Measurements from ENCODE around the gene PRKCG.
A peak's percentile ranks its signal among the peaks of the same experiment; 100 is the strongest.
"Not testable (repeated sequence)": the region's sequence is repeated elsewhere in the genome, so short reads cannot be mapped to it uniquely, and the experiment has no call there.

Gene PRKCG

DNA sequence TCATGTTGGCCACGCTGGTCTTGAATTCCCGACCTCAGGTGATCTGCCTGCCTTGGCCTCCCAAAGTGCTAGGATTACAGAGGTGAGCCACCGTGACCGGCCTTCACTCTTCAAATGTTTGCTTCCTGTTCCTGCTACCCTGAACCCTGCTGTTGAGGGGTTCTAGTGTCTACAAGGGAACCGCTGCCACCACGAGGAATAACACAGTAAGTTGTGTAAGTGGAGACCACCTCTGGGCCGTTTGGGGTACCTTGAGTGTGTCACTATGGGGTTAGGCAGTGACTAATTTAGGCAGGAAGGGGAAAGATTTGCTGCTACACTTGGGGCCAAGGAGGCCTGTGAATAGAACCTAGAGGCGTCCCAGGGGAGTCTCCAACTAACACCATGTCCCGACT, 16.5 kb upstream of the PRKCG start:
- H3K9me3 ChIP-seq (ENCODE audit: control insufficient read depth, insufficient read depth, low read length), result no peaks in the 10 kb centered on the region
- H3K36me3 ChIP-seq (ENCODE audit: control insufficient read depth, insufficient read depth, low read length), result no peaks in the 10 kb centered on the region
- no CpG with 5 or more reads among the region's 9 CpGs for WGBS (ENCODE audit: insufficient coverage, insufficient read length)
- no peak overlapping the region for H3K27ac ChIP-seq (ENCODE audit: low read length)
- DNase-seq (ENCODE audit: low read depth, low spot score), result no peak
- no peaks in the 10 kb centered on the region for H3K27me3 ChIP-seq (ENCODE audit: control insufficient read depth, insufficient read depth, low read length)
- peaks cover 6% of the 10 kb centered on the region; the same call in 1 of the 2 replicates for H3K4me1 ChIP-seq (ENCODE audit: control insufficient read depth, insufficient read depth, low read length)
- peak overlapping the region; percentile 67; the same call in 1 of the 2 replicates for H3K4me3 ChIP-seq (ENCODE audit: low read length)

DNA sequence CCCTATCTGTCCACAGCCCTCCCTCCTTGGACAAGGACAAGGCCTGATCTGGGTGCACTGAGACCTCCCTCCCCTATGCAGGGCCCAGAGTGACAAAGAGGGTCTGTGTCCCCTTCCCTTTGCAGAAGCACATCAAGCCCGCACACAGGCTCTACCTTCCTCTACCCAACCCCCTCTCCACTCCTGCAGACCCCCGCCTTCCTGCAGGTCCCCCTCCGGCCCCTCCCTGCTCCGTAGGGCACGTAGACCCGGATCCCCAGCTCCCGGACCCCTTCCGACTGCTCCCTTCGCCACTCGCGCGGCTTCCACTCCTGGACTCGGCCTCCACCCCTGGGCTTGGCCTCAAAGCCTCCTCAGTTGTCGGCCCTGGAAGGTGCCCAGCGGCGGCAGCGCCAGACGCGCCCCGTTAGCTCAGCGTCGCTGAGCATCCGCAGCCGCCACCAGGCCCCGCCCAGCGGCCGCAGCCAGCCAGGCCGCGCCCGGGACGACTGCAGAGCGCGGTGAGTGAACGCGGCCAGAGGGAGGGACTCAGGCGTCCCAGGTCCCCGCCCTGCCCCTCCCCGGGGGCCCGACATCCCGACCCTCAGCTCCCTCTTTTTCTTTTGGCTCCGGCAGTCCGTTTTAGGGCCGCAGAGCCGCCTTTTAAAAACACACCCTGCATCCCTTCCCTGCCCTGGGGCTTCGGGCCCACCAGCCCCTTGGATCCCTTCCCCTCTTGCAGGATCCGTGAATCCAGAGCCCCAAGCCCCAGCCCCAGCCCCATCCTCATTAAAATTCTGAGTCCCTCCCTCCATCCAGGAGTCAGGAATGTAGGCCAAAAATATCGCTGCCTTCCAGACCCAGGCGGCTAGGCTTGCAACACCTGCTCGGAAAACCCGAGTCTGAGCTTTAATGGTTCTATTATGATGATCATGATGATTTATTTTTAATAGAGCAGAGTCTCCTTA, 15.8 kb upstream of the PRKCG start:
- peaks cover 7% of the 10 kb centered on the region; the same call in 1 of the 2 replicates for H3K4me1 ChIP-seq (ENCODE audit: control insufficient read depth, insufficient read depth, low read length)
- H3K27ac ChIP-seq (ENCODE audit: low read length), result no peak overlapping the region
- DNase-seq (ENCODE audit: low read depth, low spot score), result no peak
- peak overlapping the region; percentile 67; the same call in 1 of the 2 replicates for H3K4me3 ChIP-seq (ENCODE audit: low read length)
- H3K27me3 ChIP-seq (ENCODE audit: control insufficient read depth, insufficient read depth, low read length), result no peaks in the 10 kb centered on the region
- WGBS (ENCODE audit: insufficient coverage, insufficient read length), result no CpG with 5 or more reads among the region's 50 CpGs
- no peaks in the 10 kb centered on the region for H3K36me3 ChIP-seq (ENCODE audit: control insufficient read depth, insufficient read depth, low read length)
- no peaks in the 10 kb centered on the region for H3K9me3 ChIP-seq (ENCODE audit: control insufficient read depth, insufficient read depth, low read length)

DNA sequence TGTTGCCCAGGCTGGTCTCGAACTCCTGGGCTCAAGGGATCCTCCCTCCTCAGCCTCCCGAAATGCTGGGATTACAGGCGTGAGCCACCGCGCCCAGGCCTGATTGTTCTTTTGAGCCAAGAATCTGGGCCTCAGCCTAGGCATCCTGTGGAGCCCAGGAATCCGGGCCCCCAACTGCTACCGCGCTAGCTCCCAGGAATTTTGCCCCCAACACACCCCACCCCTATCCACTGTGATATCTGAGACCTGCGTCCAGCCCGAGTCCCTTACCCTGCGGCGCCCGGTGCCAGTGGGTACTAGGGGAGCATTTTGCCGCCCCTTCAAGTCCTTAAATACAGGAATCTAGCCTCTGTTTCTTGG, 15.2 kb upstream of the PRKCG start:
- Histone ChIP-seq H3K27me3 (ENCODE audit: control insufficient read depth, insufficient read depth, low read length) (no peaks in the 10 kb centered on the region), H3K4me3 (ENCODE audit: low read length) (peak overlapping the region; percentile 67; the same call in 1 of the 2 replicates), H3K9me3 (ENCODE audit: control insufficient read depth, insufficient read depth, low read length) (no peaks in the 10 kb centered on the region), H3K27ac (ENCODE audit: low read length) (no peak overlapping the region), H3K36me3 (ENCODE audit: control insufficient read depth, insufficient read depth, low read length) (no peaks in the 10 kb centered on the region), H3K4me1 (ENCODE audit: control insufficient read depth, insufficient read depth, low read length) (peaks cover 7% of the 10 kb centered on the region; the same call in 1 of the 2 replicates)
- WGBS (ENCODE audit: insufficient coverage, insufficient read length), result no CpG with 5 or more reads among the region's 14 CpGs
- DNase-seq (ENCODE audit: low read depth, low spot score), result no peak

DNA sequence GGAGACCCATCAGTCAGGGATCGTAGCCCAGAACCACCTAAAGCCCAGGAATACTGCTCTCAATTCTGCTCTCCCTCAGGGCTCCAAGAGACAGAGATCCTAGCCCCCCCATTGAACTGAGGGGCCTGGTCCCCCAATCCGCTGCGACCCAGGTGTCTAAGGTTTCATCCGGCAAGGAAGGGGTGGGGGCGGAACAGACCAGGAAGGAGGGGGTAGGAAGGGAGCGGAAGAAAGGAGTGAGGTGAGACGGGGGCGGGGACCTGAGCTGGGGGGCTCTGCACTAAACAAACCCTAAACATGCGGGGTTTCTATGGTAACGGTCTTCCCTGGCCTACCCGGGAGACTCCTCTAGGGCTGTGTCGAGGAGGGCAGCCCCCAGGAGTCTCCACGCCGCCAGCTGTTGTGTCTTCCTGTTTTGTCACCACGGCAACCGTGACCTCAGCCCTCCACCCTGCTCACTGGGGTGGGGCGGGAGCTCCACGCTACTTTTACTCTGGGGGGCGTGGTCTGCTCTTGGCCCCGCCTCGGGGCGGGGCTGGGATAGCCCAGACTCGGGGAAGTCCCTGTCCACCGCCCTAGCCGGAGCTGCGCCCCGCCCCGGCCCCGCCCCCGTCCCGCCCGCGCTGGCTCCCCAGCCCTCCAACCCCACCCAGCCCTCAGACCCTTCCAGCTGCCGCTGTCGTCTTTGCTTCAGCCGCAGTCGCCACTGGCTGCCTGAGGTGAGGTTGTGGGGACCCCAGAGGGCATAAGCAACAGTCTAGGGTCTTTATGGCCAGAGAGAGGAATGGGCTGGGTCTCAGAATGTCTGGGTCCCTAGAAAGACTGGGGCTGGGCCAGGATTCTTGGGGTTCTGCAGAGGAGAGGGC, 14.5 kb upstream of the PRKCG start, which contains the start of gene MYADM:
Gene MYADM, plus strand, starts transcription at position 659 of the 866 bp plus-strand sequence. CDS start 5,647 bp downstream, outside the sequence.
- peak within 1 kb of the TSS; percentile 78 for H3K4me3 ChIP-seq (ENCODE audit: low read length)
- WGBS (ENCODE audit: insufficient coverage, insufficient read length), result no CpG with 5 or more reads among the region's 37 CpGs
- no peak within 1 kb of the TSS for H3K27ac ChIP-seq (ENCODE audit: low read length)

DNA sequence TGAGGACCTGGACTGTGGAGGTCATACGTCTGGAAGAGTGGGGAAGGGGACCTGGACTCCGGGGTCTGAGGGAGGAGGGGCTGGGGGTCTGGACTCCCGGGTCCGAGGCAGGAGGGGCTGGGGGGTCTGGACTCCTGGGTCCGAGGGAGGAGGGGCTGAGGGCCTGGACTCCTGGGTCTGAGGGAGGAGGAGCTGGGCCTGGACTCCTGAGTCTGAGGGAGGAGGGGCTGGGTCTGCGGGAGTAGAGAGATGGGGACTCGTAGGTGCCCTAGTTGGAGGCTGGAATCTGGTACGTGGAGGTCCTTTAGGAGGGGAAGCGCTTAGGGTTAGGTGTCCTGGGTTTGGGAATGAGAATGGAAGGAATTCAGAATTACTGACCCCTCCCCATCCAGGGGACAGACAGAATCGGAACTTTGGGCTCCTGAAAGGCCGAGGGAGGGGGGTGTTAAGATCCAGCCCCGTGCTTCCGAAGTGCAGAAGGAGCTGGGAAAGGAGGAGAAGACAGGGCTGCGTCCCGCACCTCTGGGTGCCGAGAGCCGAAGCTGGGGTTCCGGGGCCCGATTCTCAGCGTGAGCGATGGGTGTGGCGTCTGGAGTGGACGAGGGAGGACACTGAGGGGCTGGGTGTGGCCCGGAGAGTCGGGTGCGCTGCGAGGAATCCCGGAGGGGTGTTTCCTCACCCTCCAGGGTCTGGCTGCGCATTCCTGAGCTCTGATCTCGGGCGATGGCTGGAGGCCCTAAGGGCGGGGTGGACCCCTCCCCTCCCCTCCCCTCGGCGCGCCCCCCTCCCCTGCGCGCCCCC, 13.7 kb upstream of the PRKCG start:
- Histone ChIP-seq H3K9me3 (ENCODE audit: control insufficient read depth, insufficient read depth, low read length) (no peaks in the 10 kb centered on the region), H3K4me1 (ENCODE audit: control insufficient read depth, insufficient read depth, low read length) (peaks cover 7% of the 10 kb centered on the region; the same call in 1 of the 2 replicates), H3K27me3 (ENCODE audit: control insufficient read depth, insufficient read depth, low read length) (no peaks in the 10 kb centered on the region), H3K36me3 (ENCODE audit: control insufficient read depth, insufficient read depth, low read length) (peaks cover under 1% of the 10 kb centered on the region), H3K4me3 (ENCODE audit: low read length) (peak overlapping the region; percentile 78), H3K27ac (ENCODE audit: low read length) (no peak overlapping the region)
- no CpG with 5 or more reads among the region's 37 CpGs for WGBS (ENCODE audit: insufficient coverage, insufficient read length)
- DNase-seq (ENCODE audit: low read depth, low spot score), result no peak

More for the DNA sequence above, 14.5 kb upstream of the PRKCG start, which contains the start of gene MYADM:
- peaks cover 7% of the 10 kb centered on the region; the same call in 1 of the 2 replicates for H3K4me1 ChIP-seq (ENCODE audit: control insufficient read depth, insufficient read depth, low read length)
- H3K36me3 ChIP-seq (ENCODE audit: control insufficient read depth, insufficient read depth, low read length), result no peaks in the 10 kb centered on the region
- no peaks in the 10 kb centered on the region for H3K9me3 ChIP-seq (ENCODE audit: control insufficient read depth, insufficient read depth, low read length)
- no peaks in the 10 kb centered on the region for H3K27me3 ChIP-seq (ENCODE audit: control insufficient read depth, insufficient read depth, low read length)
- no peak for DNase-seq (ENCODE audit: low read depth, low spot score)

DNA sequence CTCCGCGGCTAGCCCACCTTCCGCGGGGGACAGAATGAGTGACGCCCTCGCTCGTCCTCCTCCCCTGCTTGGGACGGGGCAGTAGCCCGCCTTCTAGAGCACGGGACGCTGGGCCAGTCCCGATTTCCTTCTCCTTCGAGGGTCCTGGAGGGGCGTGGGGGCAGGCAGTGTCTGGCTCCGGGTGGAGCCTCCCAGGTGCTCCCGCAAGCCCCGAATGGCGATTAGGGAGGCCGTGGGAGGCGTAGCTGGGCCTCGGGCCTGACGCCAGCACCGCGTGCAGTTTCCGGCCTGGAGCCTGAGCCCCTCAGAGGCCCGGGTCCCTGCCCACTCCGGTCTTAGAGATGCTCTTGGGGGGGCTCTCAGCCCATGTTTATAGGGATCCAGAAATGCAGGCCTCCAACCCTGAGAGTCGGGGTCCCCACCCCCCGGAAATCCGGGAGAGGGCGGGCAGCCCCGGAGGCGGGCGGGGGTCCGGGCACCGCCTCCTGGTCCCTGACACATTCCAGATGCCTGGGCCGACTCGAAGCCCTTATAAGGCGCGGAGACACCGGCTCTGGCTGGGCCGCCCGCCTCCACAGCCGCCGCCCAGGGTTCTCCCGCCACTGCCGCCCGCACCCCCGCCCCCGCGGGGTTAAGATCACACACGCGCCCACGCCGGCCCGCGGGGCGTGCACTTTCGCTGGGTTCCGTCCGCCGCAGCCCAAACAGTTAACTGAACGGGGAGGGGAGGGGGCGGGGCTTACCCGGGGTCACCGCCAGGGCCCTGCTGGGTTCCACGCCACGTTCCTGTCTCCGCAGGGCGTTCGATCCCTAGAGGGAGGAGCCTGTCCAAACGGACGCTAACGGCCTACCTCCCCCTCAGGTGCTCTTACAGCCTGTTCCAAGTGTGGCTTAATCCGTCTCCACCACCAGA, 12.8 kb upstream of the PRKCG start:
- H3K4me1 ChIP-seq (ENCODE audit: control insufficient read depth, insufficient read depth, low read length), result peaks cover 7% of the 10 kb centered on the region; the same call in 1 of the 2 replicates
- no peak overlapping the region for H3K27ac ChIP-seq (ENCODE audit: low read length)
- H3K9me3 ChIP-seq (ENCODE audit: control insufficient read depth, insufficient read depth, low read length), result no peaks in the 10 kb centered on the region
- WGBS (ENCODE audit: insufficient coverage, insufficient read length), result no CpG with 5 or more reads among the region's 75 CpGs
- peak overlapping the region; percentile 78 for H3K4me3 ChIP-seq (ENCODE audit: low read length)
- DNase-seq (ENCODE audit: low read depth, low spot score), result no peak
- H3K27me3 ChIP-seq (ENCODE audit: control insufficient read depth, insufficient read depth, low read length), result no peaks in the 10 kb centered on the region
- peaks cover 9% of the 10 kb centered on the region for H3K36me3 ChIP-seq (ENCODE audit: control insufficient read depth, insufficient read depth, low read length)

DNA sequence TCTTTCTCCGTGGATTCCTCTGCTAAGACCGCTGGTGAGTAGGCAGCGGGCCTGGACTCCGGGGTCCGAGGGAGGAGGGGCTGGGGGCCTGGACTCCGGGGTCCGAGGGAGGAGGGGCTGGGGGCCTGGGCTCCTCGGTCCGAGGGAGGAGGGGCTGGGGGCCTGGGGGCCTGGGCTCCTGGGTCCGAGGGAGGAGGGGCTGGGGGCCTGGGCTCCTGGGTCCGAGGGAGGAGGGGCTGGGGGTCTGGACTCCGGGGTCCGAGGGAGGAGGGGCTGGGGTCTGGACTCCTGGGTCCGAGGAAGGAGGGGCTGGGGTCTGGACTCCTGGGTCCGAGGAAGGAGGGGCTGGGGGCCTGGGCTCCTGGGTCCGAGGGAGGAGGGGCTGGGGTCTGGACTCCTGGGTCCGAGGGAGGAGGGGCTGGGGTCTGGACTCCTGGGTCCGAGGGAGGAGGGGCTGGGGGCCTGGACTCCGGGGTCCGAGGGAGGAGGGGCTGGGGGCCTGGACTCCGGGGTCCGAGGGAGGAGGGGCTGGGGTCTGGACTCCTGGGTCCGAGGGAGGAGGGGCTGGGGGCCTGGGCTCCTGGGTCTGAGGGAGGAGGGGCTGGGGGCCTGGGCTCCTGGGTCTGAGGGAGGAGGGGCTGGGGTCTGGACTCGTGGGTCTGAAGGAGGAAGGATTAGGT, 12.1 kb upstream of the PRKCG start:
- H3K4me1 ChIP-seq (ENCODE audit: control insufficient read depth, insufficient read depth, low read length); DNase-seq (ENCODE audit: low read depth, low spot score); H3K9me3 ChIP-seq (ENCODE audit: control insufficient read depth, insufficient read depth, low read length); H3K27ac ChIP-seq (ENCODE audit: low read length); H3K27me3 ChIP-seq (ENCODE audit: control insufficient read depth, insufficient read depth, low read length): not testable (repeated sequence)
- H3K4me3 ChIP-seq (ENCODE audit: low read length), result peak overlapping the region; percentile 78
- WGBS (ENCODE audit: insufficient coverage, insufficient read length), result no CpG with 5 or more reads among the region's 24 CpGs
- peaks cover 14% of the 10 kb centered on the region for H3K36me3 ChIP-seq (ENCODE audit: control insufficient read depth, insufficient read depth, low read length)

DNA sequence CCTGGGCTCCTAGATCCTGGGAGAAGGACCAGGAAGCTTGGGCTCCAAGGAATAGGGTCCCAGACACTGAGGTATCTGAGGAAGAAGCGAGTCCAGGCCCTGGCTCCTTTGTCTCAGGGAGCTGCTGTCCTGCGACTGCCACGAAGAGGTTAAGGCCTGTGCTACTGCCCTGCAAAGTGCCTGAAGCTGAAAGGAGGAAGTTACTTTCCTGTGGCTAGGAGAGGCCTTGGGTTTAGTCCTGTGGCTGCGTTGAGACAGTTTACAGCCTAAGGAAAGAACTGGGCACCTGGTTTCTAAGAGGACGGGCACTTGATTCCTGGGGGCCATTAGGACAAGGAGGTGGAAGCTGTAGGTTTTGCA, 11.5 kb upstream of the PRKCG start:
- H3K4me1 ChIP-seq (ENCODE audit: control insufficient read depth, insufficient read depth, low read length), result peaks cover 6% of the 10 kb centered on the region; the same call in 1 of the 2 replicates
- WGBS (ENCODE audit: insufficient coverage, insufficient read length), result no CpG with 5 or more reads among the region's 5 CpGs
- H3K36me3 ChIP-seq (ENCODE audit: control insufficient read depth, insufficient read depth, low read length), result peaks cover 15% of the 10 kb centered on the region
- H3K4me3 ChIP-seq (ENCODE audit: low read length), result no peak overlapping the region
- no peak for DNase-seq (ENCODE audit: low read depth, low spot score)
- H3K9me3 ChIP-seq (ENCODE audit: control insufficient read depth, insufficient read depth, low read length), result no peaks in the 10 kb centered on the region
- H3K27ac ChIP-seq (ENCODE audit: low read length), result no peak overlapping the region
- H3K27me3 ChIP-seq (ENCODE audit: control insufficient read depth, insufficient read depth, low read length), result no peaks in the 10 kb centered on the region

DNA sequence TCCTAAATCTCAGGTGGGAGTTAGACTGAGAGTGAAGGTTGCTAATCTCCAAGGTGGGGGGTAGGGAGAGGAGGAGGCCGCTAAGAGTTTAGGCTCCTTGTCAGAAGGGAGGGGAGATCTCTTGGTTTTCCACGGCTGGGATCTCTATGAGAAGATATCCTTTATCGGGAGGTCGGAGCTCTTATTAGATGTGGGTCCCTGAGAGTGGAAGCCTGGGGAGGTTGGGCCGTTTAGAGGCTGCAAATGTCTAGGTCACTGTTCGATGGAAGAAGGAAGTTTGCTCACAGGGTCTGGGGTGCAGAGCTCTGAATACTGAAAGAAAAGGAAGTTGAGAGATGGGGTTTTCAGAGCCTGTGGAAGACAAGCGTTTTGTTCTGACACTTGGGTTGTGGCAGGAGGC, 10.5 kb upstream of the PRKCG start:
- Histone ChIP-seq H3K4me1 (ENCODE audit: control insufficient read depth, insufficient read depth, low read length) (peaks cover 3% of the 10 kb centered on the region; the same call in 1 of the 2 replicates), H3K4me3 (ENCODE audit: low read length) (no peak overlapping the region), H3K9me3 (ENCODE audit: control insufficient read depth, insufficient read depth, low read length) (no peaks in the 10 kb centered on the region), H3K36me3 (ENCODE audit: control insufficient read depth, insufficient read depth, low read length) (peaks cover 15% of the 10 kb centered on the region), H3K27ac (ENCODE audit: low read length) (no peak overlapping the region), H3K27me3 (ENCODE audit: control insufficient read depth, insufficient read depth, low read length) (no peaks in the 10 kb centered on the region)
- no CpG with 5 or more reads among the region's 7 CpGs for WGBS (ENCODE audit: insufficient coverage, insufficient read length)
- no peak for DNase-seq (ENCODE audit: low read depth, low spot score)

All from iPS DF 6.9 (cell line).